DMS79 treated with DMSO at 0.1 percent for 48 hours (cell line): ENCODE data around the gene TTYH1.
"Not testable (repeated sequence)": the region's sequence is repeated elsewhere in the genome, so short reads cannot be mapped to it uniquely, and the experiment has no call there.

Source experiments
- DNase-seq: peaks from one replicate; lab custom pipeline; 2025; lab: John Stamatoyannopoulos, UW

Gene TTYH1

DNA sequence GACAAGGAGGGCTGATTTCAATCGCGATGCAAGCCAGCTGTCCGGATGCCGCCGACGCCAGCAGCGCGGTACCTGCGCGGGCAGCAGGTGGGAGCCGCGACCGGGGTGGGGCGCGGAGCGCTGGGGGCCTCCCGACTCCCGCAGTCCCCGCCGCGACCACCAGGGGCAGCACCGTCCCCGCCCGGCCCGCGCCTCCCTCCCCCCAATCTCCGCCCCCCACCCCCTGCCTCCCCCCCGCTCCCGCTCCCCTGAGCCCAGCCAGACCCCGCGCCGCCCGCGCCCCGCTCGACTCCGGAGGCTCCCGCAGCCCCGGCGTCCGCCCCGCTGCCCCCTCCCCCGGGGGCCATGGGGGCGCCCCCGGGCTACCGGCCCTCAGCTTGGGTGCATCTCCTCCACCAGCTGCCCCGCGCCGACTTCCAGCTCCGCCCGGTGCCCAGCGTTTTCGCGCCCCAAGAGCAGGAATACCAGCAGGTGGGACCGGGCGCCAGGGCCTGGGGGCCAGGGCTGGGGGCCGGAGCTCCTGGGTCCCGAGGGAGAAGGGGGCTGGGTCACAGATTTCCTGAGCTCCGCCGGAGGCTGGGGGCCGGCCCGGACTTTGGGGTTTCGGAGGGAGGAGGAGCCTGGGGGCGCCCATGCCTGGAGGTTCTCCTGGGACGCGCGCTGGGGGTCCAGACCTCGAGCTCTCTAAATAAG lies at the start of gene TTYH1:
Gene TTYH1, plus strand, starts transcription at position 257 of the 693 bp plus-strand sequence. Its CDS starts 89 bp downstream, at position 346.
- DNase-seq = no peak

DNA sequence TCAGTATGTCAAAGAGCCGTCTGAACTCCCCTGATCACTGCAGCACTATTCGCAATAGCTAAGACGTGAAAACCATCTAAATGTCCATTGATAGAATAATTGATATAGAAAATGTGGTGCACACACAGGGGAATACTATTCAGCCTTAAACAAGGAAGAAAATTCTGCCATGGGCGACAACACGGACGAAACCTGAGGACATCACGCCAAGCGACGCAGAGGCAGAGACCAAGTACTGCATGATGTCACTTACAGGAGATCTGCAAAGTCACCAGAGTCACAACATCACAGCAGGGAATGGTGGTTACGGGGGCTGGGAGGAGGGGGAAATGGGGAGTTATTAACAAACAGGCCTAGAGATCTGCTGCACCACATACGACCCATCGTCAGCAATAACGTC lies 49.5 kb upstream of the TTYH1 start:
- not testable (repeated sequence) for DNase-seq

DNA sequence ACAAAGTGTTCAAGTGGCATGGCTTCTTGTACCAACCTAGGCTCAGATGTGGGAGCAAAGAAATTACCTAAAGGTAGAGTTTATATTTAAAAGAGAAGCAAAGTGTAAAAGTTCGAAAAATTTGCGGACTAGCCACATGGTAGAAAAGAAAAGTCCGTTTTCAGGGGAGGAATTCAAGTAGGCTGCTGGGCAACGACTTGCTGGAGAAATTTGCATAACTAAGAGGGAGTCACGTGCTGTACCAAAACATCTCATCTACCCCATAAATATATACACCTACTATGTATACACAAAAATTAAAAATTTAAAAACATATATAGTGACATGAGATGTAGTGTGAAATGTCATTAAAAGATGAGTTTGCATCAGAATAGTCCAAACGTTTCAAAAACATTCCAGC lies 48.5 kb upstream of the TTYH1 start:
- DNase-seq = no peak

DNA sequence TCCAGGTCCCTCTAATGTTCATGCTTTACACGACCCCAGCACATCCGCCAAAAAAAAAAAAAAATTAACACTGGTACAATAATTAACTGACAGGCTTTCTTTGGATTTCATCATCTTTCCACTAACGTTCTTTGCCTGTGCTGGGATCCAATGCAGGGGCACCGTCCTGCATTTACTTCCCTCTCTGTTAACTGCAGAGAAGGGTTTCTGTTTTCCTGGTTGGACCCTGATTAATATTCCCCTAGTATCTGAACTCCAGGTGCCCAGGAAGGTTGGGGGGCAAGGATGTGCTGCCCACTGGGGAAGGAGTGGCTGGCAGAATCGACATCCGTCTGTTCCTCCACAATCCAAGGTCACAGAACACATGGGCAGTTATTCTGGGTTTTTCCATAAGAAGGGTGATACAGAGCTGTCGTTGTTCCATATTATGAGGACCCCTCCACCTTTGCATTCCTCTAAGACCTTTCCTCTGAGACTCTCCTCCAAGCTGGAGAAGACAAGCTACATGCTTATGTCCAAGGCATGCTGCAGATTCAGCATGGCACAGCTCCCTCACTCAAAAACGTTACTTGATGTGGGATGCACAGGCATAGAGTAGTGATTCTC lies 46.1 kb upstream of the TTYH1 start:
- no peak for DNase-seq

DNA sequence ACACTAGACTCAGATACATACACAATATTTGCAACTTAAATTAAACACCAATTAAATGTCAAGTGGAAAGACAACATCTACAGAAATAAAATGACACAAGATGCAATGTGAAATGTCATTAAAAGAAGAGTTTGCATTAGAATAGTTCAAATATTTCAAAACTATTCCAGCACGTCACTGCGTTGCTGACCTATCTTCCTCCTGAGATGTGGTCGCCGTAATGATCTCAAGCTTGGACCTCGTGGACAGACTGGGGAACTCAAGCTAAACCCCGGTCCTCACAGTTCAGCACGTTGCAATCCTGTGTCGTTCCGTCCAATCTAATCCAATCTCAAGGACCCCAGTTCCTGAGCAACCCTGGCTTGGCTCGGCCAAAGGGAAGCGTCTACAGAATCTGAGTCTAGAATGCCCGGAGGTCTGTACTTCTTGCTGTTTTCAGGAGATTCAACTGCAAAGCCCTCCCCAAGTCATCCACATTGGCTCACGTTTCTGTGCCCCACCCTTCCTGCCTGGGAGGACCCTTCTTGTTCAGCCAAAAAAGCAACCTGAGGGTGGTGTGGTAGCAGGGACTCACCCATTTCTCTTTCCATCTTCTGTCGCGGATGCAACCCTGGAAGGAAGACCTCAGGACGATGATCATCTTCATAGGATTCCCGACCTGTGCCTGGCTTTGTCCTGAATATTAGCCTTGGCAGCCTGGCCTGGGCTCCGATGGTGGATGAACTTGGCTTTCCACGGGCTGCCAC lies 45.4 kb upstream of the TTYH1 start:
- DNase-seq = not testable (repeated sequence)

DNA sequence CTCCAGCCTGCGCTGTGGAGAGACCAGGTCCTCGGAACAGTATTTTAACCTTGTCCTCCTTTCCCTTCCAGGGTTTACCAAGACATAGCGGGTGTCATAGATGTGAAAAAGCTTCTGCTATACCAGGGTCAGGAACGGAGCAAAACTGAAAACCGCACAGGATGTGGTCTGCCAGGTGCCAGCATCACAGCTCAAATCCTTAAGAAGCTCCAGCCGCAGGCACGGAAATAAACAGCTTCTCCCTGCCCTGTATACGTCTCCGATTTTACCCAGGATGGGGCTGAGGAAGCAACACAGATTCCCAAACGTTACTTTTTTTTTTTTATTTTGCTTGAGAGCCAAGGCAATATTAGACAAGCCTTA lies 44.8 kb upstream of the TTYH1 start:
- not testable (repeated sequence) for DNase-seq

DNA sequence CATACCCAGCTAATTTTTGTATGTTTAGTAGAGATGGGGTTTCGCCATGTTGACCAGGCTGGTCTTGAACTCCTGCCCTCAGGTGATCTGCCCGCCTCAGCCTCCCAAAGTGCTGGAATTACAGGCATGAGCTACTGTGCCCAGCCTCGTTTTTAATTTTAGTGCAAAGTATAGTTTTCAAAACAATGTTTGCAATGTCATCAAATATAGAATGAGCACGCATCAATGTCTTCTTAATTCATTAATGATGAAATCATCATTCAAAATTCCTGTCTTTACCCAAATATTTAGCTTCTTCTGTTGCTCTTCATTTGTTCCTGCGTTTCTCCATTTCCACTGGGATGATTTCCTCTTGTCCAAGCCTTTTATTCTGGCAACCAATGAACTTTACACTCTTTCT lies 43.8 kb upstream of the TTYH1 start:
- DNase-seq = not testable (repeated sequence)

DNA sequence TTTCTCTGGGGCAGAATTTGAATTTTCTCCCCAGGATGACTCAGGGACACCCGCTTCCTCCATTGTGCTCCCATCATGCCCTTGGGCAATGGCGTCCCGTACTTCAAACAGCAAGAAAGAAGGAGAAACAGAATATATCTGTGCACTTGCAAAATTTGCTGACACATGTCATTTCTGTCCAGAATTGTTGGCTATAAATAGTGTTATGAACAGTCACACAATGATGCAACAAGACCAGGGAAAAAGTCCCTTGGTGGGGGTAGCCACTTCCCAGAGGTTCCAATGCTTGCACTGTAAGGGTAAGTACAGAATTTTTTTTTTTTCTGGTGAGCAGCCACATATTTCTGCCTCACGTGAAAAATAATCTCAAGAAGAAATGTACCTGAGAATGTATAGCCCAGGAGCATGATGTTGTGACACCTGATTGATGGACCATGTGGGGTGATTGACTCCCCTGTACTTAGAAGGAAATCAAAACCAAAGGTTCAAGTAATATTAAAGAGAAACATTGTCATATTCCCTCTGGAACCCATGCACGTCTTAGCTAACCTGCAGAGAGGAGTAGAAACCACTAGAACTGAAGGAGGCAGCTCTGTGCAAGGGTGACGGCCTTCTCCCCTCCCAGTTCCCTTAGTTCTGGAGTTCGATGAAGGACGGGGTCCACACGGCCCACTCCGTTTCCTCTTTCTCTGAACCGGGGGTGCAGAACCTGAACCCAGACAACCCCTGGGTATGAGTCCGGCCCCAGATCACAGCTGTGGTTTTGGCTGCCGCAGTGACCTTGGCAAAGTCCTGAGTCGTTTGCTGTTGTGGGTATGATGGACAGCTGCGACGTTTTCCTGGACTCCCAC lies 41.3 kb upstream of the TTYH1 start:
- DNase-seq = no peak

DNA sequence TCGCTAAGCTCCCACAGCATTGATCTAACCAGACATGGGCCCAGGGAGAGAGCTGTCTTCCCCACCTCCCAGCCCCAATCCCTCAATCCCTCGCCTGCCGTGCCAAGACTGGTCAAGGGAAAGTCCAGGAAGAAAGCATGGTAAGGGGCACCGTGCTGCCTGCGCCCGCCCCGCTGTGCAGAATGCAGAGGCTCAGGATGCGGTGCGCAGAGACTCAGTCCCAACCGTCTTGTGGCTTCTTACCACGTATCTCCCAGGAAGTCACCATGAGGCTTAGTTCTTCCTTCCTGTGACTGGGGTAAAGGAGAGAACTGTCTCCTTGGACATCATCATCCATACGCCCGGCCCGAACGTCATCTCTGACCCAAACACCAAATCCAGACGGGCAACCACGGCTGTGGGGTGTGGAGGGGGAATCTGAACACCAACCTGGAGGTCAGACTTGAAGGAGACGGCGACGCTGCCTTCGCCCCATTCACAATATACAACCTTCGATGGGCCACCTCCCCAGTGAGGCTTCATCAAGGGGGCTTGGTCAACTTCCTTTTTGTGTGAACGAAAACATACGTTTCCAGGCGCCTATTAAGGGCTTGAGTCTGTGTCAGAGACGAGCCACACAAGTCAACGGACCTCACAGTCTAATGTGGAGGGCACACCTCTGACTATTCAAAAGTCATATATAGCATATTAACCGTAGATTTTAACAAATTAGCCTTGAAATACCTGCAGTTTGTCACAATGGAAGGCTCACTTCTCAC lies 39.9 kb upstream of the TTYH1 start:
- not testable (repeated sequence) for DNase-seq

DNA sequence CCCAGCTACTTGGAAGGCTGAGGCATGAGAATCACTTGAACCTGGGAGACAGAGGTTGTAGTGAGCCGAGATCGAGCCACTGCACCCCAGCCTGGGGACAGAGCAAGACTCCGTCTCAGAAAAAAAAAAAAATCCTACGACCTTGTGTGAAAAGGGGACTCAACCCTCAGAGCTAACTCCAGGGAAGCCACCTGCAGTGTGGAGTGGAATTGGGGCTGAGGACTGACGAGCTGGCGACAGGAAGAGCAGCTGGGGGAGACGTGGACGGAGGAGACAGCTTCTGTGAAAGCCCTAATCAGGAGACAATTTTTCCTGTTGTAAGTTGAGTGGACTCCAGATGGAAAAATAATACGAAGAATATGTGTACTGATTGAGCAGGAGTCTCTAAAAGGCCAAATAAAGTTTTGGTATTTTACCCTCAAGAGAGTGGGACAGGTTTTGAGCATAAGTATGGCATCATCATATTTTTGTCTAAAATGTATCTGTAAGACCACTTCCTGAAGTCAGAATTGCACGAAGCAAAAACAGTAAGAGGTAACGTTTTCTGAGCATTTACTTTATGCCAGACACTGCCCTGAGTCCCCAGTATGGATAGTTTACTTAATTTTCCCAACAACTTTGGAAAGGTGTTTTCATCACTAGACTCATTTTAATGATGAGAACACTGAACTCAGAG lies 38.5 kb upstream of the TTYH1 start:
- no peak for DNase-seq

DNA sequence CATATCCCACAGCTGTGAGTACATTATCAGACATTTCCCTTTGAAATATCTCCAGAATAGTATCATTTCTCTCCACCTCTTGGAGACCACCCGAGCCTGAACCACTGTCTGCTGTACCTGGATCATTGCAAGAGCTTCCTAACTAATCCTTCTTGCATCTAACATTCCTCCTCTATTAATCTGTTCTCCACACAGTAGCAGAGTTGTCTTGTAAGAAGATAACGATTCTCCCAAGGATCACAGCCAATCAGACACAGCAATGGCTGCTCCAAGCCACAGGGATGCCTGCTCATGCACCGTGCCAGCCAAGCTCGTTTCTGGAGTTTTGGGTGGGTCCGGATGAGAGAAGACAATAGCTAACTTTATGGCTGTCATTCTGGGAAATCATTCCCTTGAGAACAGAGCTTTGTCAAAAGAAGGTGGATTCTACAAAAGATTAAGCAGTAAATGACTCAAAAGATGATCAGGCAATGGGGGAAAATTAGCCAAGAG lies 36.0 kb upstream of the TTYH1 start:
- no peak for DNase-seq

DNA sequence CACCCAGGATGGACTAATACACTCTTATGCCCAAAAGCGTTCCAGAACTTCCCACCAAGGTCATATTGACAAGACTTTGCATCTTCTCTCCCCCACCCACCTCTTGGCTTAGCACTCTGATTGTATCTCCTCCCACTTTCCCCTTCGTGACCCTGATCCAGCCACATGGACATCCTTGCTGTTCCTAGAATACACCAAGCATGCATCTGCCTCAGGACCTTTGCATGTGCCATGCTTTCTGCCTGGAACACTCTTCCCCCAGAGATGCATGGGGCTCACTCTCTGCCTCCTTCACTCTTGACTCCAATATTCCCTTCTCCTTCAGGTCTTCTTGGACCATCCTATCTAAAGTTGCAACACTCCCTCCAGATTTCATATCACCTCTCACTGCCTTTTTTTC lies 34.4 kb upstream of the TTYH1 start:
- DNase-seq = no peak

DNA sequence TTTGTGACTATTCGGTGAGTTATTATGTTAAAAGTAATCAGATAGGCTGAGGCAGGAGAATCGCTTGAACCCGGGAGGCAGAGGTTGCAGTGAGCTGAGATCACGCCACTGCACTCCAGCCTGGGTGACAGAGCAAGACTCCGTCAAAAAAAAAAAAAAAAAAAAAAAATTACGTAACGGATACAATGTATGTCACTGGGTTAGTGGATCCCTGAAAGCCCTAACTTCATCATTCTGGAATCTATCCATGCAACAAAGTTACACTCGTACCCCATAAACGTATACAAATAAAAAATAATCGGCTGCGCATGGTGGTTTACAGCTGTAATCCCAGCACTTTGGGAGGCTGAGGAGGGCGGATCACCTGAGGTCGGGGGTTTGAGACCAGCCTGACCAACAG lies 33.2 kb upstream of the TTYH1 start:
- DNase-seq = not testable (repeated sequence)

DNA sequence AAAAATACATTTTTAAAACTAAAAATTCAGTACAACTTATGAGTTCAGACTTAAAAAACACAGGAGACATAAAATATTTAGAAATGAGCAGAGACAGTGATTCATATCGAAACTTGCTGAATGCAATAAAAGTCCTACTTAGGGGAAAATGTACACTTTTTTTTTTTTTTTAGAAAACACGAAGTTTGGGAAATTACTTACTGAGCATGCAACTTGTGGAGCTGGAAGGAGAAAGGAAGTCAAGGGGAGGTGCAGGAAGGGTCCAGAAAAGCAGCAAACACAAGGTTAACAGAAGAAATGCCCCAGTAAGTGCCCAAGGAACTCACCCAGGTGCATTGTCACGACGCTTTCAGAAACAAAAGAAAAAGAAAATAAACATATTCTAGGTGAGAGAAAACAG lies 31.9 kb upstream of the TTYH1 start:
- no peak for DNase-seq

DNA sequence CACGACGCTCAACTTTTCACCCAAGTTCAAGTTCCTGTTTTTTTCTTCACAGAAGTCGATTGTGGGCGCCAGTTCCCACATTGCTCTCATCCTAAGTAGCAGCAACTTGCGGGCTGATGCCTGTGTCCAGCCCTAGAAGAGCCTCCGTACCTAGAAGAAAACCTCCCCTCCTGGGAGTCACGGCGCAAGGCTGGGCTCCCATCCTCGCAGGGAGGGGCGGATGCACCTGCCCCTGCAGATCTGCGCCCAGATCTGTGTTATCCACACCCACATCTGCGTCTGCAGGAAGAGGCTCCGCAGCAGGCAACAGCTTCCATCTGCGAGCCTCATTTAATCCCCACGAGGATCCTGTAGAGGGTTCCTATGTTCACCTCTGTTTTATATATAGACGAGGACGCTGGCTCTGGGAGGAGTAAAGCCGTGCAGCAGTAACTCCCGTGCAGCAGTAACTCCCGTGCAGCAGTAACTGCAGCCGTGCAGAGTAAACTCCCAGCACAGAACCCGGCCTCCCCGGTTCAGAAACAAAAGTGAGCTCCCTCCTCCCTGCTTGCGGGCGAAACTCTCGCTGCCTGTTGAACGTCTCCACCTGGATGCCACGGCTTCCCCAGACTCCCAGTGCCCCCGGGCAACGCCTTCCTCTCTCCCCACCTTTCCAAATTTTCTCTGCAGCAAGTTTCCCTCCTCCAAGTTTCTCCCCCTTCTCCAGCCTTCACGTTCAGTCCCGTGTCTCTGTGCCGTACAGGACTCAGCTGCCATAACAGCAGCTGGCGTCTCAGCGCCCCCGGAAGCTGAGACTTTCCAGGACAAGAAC lies 27.1 kb upstream of the TTYH1 start:
- peak; percentile 18 for DNase-seq

DNA sequence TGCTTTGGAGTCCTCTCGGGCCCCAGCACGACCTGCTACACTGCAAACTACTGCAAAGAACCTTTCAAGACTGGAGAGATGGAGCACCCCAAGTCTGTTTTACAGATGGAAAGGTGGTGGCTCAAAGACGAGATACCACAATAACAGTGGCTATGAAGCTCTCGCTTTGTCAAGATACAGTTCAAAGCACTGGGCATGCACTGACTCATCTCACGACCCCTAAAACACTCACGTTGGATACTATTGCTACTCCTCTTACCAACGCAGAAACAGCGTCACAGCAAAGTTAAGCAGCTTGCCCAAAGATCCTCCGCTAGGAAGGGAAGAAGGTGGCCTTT lies 26.5 kb upstream of the TTYH1 start:
- no peak for DNase-seq

DNA sequence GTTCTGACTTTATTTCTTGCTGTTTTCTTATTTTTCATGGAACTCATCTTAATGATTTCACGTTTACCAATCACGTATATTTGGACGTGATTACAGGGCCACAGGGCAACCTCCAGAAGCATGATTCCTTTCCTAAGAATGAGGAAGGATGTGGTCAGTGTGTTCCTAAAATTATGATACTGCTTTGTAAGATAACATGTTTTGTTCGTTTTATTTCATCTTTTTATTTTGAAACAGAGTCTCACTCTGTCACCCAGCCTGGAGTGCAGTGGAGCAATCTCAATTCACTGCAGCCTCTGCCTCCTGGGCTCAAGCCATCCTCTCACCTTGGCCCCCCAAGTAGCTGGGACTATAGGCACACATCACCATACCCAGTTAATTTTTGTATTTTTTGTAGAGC lies 25.7 kb upstream of the TTYH1 start:
- no peak for DNase-seq

DNA sequence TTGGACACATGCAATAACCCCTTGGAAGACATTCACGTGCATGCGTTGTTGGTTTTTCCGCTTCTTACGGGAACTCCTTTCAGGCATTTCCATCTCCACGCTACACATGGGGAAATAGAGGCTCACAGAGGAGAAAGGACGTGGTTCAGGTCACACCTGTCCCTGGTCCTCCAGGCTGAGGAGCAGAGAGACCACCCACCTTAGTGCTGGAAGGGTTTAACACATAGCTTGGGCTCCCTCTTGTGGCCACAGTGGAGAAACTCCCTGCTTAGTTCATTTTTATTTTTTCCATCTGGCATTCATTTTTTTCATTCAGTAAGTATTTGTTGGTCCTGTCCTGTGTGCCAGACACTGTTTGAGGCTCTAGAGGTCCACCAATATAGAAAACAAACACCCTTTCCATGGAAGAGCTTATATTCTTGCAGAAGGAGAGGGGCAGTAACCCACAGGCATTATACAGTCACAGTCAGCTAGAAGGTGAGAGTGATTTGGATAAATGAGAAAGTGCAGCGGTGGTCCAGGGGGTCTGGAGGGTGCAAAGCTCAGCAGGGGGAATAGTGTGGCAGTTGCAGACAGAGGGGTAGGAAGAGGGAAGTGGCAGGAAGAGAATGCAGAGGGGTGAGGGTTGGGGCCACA lies 24.2 kb upstream of the TTYH1 start:
- DNase-seq = peak; percentile 22

DNA sequence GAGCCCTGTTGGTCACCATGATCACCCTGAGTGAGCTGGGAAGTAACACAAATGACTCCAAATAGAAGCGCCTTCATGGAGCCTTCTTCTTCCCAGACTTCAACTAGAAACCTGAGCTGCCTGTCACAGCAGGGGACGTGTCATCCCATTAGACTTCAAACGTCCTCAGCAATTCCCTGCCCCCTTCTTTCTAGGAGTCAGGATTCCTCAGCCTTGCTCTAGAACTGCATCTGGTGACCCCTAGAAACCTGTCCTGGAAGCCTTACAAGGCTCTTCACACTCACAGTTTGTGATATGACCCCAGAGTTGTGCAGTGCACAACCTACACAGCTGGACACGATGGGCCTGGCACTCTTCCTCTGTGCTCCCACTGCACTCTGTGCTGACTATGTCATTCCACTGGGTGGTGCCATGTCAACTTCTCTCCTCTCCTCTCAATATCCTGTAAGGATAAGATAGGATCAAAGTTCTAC lies 23.6 kb upstream of the TTYH1 start:
- DNase-seq = no peak
